Endothelial cell (in vitro differentiated cells): ENCODE results near the gene SRRM5. TPM values are rescaled to one million over a fixed set of nuclear protein-coding genes. Genes with fewer than 3 reads are reported as not detected.

Source experiments
- DNase-seq: peaks from one replicate; pipeline ENCODE4 v3.0.0; 2021; ENCODE audit warnings: low spot score
- H3K27ac Mint-ChIP-seq: one replicate; pipeline ENCODE4 v1.8.0; 2021; ENCODE audit warnings: mixed read lengths, inconsistent platforms; ENCODE audit not compliant: unreplicated experiment
- H3K27me3 Mint-ChIP-seq: one replicate; pipeline ENCODE4 v1.8.0; 2021; ENCODE audit warnings: mild to moderate bottlenecking, moderate library complexity, mixed read lengths, inconsistent platforms; ENCODE audit not compliant: unreplicated experiment
- H3K36me3 Mint-ChIP-seq: one replicate; pipeline ENCODE4 v1.8.0; 2021; ENCODE audit warnings: mild to moderate bottlenecking, low read depth, mixed read lengths, inconsistent platforms; ENCODE audit not compliant: unreplicated experiment
- H3K4me1 Mint-ChIP-seq: one replicate; pipeline ENCODE4 v1.8.0; 2021; ENCODE audit warnings: mild to moderate bottlenecking, mixed read lengths, inconsistent platforms; ENCODE audit not compliant: unreplicated experiment
- H3K4me3 Mint-ChIP-seq: one replicate; pipeline ENCODE4 v1.8.0; 2021; ENCODE audit warnings: mild to moderate bottlenecking, mixed read lengths, inconsistent platforms; ENCODE audit not compliant: unreplicated experiment
- H3K9me3 Mint-ChIP-seq: one replicate; pipeline ENCODE4 v1.8.0; 2021; ENCODE audit warnings: mixed read lengths, inconsistent platforms; ENCODE audit not compliant: unreplicated experiment
- CTCF ChIP-seq: fragments of 200-600 bp; sonication (generic); IDR thresholded peaks from one replicate; pipeline ENCODE4 v1.5.0; 2021; ENCODE audit warnings: antibody characterized with exemption; ENCODE audit not compliant: unreplicated experiment
- total RNA-seq: library from RNA; stranded (reverse); fragmentation: NEBNext Ultra II Directional; extraction: Animal tissue kit (Norgen Biotek cat#: 25700); gene quantifications from one replicate; pipeline ENCODE4 v1.2.1, GENCODE V29; 2021; ENCODE audit not compliant: unreplicated experiment

SRRM5 gene
- total RNA-seq, 1 donor from 2014 or later: 0.26 TPM

GRCh38 chr19:43651758-43652545 lies 40.1 kb downstream of the SRRM5 start:
- TF ChIP-seq CTCF: peak; percentile 68
- peak; percentile 71 for DNase-seq
- Mint-ChIP-seq H3K27me3 (peaks cover 10% of the 10 kb centered on the region), H3K27ac (peak overlapping the region; percentile 82), H3K4me1 (peaks cover 3% of the 10 kb centered on the region), H3K9me3 (no peaks in the 10 kb centered on the region), H3K36me3 (peaks cover 25% of the 10 kb centered on the region), H3K4me3 (no peak overlapping the region)

DNA sequence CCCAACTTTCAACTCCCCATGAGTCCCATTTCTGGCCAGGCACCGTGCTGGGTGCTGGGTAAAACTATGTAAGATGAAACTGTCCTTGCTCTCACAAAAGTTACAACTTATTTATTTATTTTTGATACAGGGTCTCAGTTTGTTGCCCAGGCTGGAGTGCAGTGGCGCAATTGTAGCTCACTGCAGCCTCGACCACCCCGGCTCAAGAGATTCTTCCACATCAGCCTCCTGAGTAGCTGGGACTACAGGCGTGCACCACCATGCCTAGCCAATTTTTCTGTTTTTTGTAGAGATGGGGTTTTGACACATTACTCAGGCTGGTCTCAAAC lies 40.6 kb downstream of the SRRM5 start:
- peaks cover 7% of the 10 kb centered on the region for H3K4me1 Mint-ChIP-seq
- peak; percentile 31 for TF ChIP-seq CTCF
- peaks cover 27% of the 10 kb centered on the region for H3K36me3 Mint-ChIP-seq

DNA sequence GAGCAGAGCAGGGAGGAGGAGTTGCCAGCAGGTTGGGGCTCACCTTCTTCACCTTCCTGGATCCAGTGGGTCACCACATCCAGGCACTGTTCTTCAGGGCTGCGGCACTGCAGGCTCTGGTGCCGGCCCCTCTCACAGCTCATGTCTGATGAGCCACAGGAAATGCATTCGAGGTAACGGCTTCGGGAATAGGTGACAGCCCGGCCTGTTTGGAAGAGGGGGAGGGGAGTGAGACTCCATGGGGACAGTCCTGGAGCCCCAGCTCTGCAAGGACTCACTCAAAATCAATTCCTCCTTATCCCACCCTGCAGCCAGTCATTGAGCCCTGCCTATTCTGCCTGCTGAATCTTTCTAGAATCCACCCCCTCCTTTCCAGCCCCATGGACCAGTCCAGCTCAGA lies 44.5 kb downstream of the SRRM5 start:
- TF ChIP-seq CTCF: no peak
- Mint-ChIP-seq H3K27me3 (peaks cover 11% of the 10 kb centered on the region), H3K4me1 (peaks cover 7% of the 10 kb centered on the region), H3K9me3 (no peaks in the 10 kb centered on the region), H3K36me3 (peaks cover 35% of the 10 kb centered on the region), H3K27ac (peak overlapping the region; percentile 24), H3K4me3 (no peak overlapping the region)
- no peak for DNase-seq

More for the DNA sequence above, 40.6 kb downstream of the SRRM5 start:
- Mint-ChIP-seq H3K4me3 (no peak overlapping the region), H3K27me3 (peaks cover 10% of the 10 kb centered on the region), H3K9me3 (no peaks in the 10 kb centered on the region), H3K27ac (no peak overlapping the region)
- no peak for DNase-seq

DNA sequence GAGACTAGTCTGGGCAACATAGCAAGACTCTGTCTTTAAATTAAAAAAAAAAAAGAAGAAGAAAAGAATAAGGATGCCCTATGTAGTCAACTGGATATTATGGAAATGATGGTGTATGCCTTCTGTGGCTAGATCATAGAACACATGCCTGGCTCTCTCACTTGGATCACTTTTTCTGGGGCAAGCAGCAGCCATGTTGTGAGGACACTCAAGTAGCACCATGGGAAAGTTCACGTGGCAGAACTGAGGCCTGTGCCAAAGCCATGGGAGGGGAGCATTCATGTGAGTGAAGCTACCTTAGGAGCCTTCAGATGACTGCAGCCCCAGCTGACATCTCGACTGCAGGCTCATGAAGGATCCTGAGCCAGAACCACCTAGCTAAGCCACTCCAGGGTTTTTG lies 46.1 kb downstream of the SRRM5 start:
- Mint-ChIP-seq H3K4me3 (no peak overlapping the region), H3K4me1 (peaks cover 4% of the 10 kb centered on the region), H3K27me3 (peaks cover 6% of the 10 kb centered on the region), H3K9me3 (no peaks in the 10 kb centered on the region), H3K27ac (no peak overlapping the region), H3K36me3 (peaks cover 41% of the 10 kb centered on the region)
- no peak for TF ChIP-seq CTCF
- DNase-seq: no peak

GRCh38 chr19:43658494-43658893 lies 46.6 kb downstream of the SRRM5 start:
- Mint-ChIP-seq H3K4me3 (peak overlapping the region; percentile 8), H3K27ac (no peak overlapping the region), H3K9me3 (no peaks in the 10 kb centered on the region), H3K27me3 (peaks cover 6% of the 10 kb centered on the region), H3K36me3 (peaks cover 37% of the 10 kb centered on the region), H3K4me1 (peaks cover 4% of the 10 kb centered on the region)
- DNase-seq: no peak
- TF ChIP-seq CTCF: no peak
